Stimulated activated CD4-positive, alpha-beta T cell treated with anti-CD3 and anti-CD28 coated beads, Interleukin-15, amount 100 ng/mL, for 1 hour (primary cell): Measurements from ENCODE around the gene SNAPIN.
"Not testable (repeated sequence)": the region's sequence is repeated elsewhere in the genome, so short reads cannot be mapped to it uniquely, and the experiment has no call there.

Experiments
- DNase-seq, 2 donors: peaks; one replicate each; pipeline ENCODE4 v3.0.0-alpha.2; 2020; ENCODE audit warnings: low read depth in 1 of 2, low spot score in 1 of 2

SNAPIN gene

GRCh38 chr1:153646672-153647345 lies 11.7 kb upstream of the SNAPIN start:
- DNase-seq = no peak

DNA sequence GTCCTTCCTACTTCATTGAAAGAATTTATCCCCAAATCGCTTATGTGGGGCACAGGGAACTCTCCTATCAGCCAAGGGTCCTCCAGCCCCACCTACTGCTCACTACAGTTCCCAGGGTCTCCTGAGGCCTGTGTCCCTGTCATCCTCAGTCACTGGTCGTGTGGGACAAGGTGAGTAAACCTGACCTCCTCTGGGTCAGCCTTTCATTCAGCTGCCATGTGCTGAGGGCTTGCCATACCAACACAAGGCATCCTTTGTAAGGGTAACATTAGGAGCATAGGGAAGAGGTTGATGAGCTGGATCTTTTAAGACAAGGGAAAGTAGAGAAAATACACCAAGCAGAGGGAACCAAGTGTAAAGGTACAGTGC lies 11.2 kb upstream of the SNAPIN start:
- DNase-seq = no peak

- no peak for DNase-seq
These were observed 10.4 kb upstream of the SNAPIN start for GRCh38 chr1:153648000-153648643.

GRCh38 chr1:153649137-153649862 lies 9.2 kb upstream of the SNAPIN start:
- DNase-seq = no peak

DNA sequence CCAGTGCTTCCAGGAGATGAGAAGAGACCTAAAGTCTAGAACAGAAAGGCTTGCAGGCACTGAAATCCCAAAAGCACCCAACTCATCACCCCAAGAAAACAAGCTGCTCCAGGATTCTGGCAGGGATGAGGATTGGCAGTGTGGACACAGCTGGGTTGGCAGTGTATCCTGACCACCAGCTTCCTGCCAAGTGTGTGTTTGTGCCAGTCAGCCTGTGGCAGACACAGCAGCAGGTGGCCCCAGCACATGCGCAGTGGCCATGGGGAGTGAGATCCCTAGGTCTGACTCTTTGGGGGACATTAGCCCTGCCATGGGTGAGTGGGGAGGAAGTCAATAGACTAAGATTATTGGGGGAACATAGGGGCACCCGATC lies 8.7 kb upstream of the SNAPIN start:
- no peak for DNase-seq

DNA sequence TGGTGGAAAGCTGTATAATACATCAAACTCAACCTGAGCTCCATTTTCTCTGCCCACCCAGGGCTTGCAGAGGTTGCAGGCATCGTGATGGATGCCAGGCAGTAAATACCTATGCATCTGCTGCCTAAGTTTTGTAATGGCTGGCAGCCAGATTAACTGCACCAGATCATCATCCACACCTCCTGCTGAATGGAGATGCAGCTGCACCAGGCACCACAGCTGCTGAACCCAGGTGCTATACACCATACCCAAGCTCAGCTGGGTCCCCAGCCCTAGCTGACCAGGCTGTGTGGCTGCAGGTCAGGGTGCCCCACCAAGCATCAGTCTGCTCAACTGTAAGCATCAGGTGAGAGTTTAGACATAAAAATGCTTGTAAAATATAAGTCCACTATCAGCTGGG lies 6.7 kb upstream of the SNAPIN start:
- no peak for DNase-seq

- no peak for DNase-seq
These were observed 5.5 kb upstream of the SNAPIN start for GRCh38 chr1:153652805-153653500.

GRCh38 chr1:153655333-153655732 lies 3.2 kb upstream of the SNAPIN start:
- DNase-seq = no peak

DNA sequence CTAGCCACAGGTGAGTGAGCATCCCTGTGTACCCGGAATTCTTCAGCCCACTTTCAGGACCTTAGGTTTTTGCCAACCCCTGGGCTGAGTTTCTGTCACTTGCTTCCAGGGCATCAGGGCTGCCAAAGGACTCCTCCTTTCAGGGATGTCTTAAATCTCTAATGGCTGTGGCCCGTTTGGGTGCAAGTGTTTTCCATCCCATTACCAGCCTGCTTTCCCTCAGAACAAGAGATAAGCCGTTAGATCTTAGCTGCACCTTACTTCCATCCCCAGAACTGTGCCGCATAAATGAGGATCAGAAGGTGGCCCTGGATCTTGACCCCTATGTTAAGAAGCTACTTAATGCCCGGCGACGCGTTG lies 652 bp downstream of the SNAPIN start:
- DNase-seq = no peak

DNA sequence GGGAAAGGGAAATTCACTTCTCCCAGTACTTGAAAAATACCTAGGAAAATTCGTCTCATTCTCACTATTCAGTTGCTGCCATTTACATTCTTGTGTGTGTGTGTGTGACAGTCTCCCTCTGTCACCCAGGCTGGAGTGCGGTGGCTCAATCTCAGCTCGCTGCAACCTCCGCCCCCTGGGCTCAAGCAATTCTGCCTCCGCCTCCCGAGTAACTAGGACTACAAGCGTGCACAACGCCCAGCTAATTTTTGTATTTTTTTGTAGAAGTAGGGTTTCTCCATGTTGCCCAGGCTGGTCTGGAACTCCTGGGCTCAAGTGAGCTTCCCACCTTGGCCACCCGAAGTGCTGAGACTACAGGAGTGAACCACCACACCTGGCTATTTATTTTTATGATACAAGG lies 1.2 kb downstream of the SNAPIN start:
- no peak for DNase-seq

- DNase-seq = no peak
These were observed 2.7 kb downstream of the SNAPIN start for GRCh38 chr1:153661111-153661708.

- no peak for DNase-seq
These were observed 3.8 kb downstream of the SNAPIN start for GRCh38 chr1:153662269-153662668.

GRCh38 chr1:153663211-153663610 lies 4.7 kb downstream of the SNAPIN start:
- no peak for DNase-seq

DNA sequence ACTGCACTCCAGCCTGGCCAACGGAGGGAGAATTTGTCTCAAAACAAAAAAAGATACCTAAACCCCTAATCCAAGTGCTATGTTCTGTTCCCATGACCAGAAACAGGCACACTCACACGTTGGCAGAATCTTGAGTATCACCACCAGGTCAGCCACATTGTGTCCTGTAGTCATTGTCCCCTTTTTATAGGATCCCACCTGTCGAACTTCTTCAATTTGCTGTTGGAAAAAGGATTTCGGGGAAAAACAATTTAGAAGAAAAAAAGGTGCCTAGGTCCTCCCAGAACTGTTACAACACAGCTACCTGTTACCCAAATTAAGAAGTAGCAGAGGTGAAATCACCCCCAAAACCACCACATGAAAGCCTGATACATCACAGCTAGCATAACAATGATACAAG lies 8.9 kb downstream of the SNAPIN start:
- DNase-seq = no peak

DNA sequence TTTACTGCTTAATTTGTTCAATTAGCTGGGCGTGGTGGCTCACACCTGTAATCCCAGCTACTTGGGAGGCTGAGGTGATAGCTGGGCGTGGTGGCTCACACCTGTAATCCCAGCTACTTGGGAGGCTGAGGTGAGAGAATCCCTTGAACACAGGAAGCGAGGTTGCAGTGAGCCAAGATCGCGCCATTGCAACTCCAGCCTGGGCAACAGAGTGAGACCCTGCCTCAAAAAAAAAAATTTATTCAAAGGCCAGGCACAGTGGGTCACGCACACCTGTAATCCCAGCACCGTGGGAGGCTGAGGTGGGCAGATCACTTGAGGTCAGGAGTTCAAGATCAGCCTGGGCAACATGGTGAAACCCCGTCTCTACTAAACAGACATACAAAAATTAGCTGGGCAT lies 10.2 kb downstream of the SNAPIN start:
- DNase-seq = not testable (repeated sequence)

DNA sequence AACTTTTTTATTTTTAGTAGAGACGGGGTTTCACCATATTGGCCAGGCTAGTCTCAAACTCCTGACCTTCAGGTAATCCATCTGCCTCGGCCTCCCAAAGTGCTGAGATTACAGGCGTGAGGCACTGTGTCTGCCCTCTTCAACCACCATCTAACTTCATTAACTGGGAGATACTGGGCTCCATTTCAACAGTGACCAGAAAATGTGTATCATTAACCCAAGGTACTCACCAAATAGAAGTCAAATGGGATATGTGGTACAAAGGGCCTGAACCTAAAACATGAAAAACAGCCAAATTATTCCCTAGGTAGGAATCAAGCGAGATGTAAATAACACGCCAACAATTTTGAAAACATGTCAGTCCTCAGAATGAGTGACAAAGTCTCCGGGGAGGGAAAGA lies 11.1 kb downstream of the SNAPIN start:
- DNase-seq = no peak

- DNase-seq = no peak
These were observed 11.9 kb downstream of the SNAPIN start for GRCh38 chr1:153670257-153670858.

- peak; percentile 92 for DNase-seq
These were observed 12.5 kb downstream of the SNAPIN start, which contains the start of gene ILF2 for GRCh38 chr1:153670859-153671627. Gene ILF2, minus strand, starts transcription at chr1:153670993. Its CDS starts 71 bp downstream, at chr1:153670922.

DNA sequence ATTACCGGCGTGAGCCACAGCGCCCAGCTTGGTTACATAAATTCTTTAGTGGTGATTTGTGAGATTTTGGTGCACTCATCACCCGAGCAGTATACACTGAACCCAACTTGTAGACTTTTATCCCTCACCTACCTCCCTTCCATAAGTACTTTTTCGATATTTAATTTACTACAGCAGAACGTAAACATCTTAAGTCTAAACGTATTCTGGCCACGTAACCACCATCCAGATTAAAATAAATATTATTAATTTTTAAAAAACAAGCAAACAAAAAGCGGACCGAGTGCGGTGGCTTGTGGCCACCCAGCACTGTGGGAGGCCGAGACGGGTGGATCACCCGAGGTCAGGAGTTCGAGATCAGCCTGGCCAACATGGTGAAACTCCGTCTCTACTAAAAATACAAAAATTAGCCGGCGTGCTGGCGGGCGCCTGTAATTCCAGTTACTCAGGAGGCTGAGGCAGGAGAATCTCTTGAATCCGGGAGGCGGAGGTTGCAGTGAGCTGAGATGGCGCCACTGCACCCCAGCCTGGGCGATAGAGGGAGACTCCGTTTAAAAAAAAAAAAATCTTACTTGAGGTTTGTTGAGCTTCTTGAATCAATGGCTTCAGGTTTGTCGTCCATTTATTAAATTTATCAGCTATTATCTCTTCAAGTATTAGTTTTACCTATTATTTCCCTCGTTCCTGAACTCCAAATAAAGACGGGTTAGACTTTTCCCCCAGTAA lies 13.3 kb downstream of the SNAPIN start:
- peak in 1 of 2 donors; percentile 37 for DNase-seq

DNA sequence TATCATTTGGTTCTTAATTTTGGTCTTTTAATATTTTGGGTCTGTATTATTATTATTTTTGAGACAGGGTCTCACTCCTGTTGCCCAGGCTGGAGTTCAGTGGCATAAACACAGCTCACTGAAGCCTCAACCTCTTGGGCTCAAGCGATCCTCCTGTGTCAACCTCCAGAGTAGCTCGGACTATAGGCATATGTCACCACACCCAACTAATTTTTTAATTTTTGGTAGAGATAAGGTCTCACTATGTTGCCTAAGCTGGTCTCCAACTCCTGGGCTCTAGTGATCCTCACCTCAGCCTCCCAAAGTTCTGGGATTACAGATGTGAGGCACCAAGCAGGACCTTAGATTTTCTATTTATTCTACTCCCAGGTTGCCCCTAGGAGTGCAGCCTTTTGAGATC lies 15.0 kb downstream of the SNAPIN start:
- no peak for DNase-seq
